ENCODE results near the gene AQP1. TPM values are rescaled to one million over a fixed set of nuclear protein-coding genes. Genes with fewer than 3 reads are reported as not detected.
A peak's percentile ranks its signal among the peaks of the same experiment; 100 is the strongest.

The AQP1 gene
- total RNA-seq, 2 experiments from 2014 or later, result 0.15 TPM; not detected in 1

DNA sequence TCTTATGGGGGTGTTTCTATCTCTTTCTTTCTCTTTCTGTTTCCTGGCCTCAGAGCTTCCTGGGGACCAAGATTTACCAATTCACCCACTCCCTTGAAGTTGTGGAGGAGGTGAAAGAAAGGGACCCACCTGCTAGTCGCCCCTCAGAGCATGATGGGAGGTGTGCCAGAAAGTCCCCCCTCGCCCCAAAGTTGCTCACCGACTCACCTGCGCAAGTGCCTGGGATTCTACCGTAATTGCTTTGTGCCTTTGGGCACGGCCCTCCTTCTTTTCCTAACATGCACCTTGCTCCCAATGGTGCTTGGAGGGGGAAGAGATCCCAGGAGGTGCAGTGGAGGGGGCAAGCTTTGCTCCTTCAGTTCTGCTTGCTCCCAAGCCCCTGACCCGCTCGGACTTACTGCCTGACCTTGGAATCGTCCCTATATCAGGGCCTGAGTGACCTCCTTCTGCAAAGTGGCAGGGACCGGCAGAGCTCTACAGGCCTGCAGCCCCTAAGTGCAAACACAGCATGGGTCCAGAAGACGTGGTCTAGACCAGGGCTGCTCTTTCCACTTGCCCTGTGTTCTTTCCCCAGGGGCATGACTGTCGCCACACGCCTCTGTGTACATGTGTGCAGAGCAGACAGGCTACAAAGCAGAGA lies 12.2 kb downstream of the AQP1 start:
- Mint-ChIP-seq H3K27ac (no peak overlapping the region), H3K9me3 (ENCODE audit: low read depth) (no peaks in the 10 kb centered on the region), H3K36me3 (no peaks in the 10 kb centered on the region), H3K4me1 (no peaks in the 10 kb centered on the region), H3K27me3 (no peaks in the 10 kb centered on the region), H3K4me3 (no peak overlapping the region)
- ATAC-seq, result no peak
- DNase-seq, result peak; percentile 33
- CTCF ChIA-PET, result interaction anchor here (1.2 to 1.6 kb wide), 4 partner anchors 13 to 199 kb away, joined by 3 to 7 read pairs (median 4); no protein-coding TSS in a partner anchor

DNA sequence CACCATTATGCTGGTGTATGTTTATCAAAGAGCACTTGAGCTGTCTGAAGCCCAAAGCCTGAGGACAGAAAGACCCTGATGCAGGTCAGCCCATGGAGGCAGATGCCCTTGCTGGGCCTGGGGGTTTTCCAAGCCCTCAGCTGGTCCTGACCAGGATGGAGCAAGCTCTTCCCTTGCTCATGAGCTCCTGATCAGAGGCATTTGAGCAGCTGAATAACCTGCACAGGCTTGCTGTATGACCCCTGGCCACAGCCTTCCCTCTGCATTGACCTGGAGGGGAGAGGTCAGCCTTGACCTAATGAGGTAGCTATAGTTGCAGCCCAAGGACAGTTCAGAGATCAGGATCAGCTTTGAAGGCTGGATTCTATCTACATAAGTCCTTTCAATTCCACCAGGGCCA lies 13.0 kb downstream of the AQP1 start:
- H3K4me3 Mint-ChIP-seq, result no peak overlapping the region
- no peaks in the 10 kb centered on the region for H3K4me1 Mint-ChIP-seq
- peak; percentile 33 for DNase-seq
- H3K27ac Mint-ChIP-seq, result no peak overlapping the region
- no peaks in the 10 kb centered on the region for H3K36me3 Mint-ChIP-seq
- CTCF ChIA-PET, result interaction anchor here (1.2 to 1.6 kb wide), 3 partner anchors 12 to 198 kb away, joined by 3 to 7 read pairs (median 4); no protein-coding TSS in a partner anchor
- no peaks in the 10 kb centered on the region for H3K9me3 Mint-ChIP-seq (ENCODE audit: low read depth)
- no peak for ATAC-seq
- H3K27me3 Mint-ChIP-seq, result no peaks in the 10 kb centered on the region

DNA sequence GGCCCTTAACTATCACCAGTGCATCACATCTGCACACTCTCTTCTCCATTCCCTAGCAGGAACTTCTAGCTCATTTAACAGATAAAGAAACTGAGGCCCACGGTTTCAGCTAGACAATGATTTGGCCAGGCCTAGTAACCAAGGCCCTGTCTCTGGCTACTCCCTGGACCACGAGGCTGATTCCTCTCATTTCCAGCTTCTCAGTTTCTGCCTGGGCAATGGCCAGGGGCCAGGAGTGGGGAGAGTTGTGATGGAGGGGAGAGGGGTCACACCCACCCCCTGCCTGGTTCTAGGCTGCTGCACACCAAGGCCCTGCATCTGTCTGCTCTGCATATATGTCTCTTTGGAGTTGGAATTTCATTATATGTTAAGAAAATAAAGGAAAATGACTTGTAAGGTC lies 13.5 kb downstream of the AQP1 start:
- H3K27me3 Mint-ChIP-seq, result no peaks in the 10 kb centered on the region
- H3K4me3 Mint-ChIP-seq, result no peak overlapping the region
- H3K27ac Mint-ChIP-seq, result no peak overlapping the region
- DNase-seq (no peak), ATAC-seq (no peak)
- no peaks in the 10 kb centered on the region for H3K36me3 Mint-ChIP-seq
- CTCF ChIA-PET, result interaction anchor here (1.2 to 1.3 kb wide), 2 partner anchors 11 to 13 kb away, joined by 3 to 7 read pairs; no protein-coding TSS in a partner anchor
- no peaks in the 10 kb centered on the region for H3K4me1 Mint-ChIP-seq
- H3K9me3 Mint-ChIP-seq (ENCODE audit: low read depth), result no peaks in the 10 kb centered on the region

DNA sequence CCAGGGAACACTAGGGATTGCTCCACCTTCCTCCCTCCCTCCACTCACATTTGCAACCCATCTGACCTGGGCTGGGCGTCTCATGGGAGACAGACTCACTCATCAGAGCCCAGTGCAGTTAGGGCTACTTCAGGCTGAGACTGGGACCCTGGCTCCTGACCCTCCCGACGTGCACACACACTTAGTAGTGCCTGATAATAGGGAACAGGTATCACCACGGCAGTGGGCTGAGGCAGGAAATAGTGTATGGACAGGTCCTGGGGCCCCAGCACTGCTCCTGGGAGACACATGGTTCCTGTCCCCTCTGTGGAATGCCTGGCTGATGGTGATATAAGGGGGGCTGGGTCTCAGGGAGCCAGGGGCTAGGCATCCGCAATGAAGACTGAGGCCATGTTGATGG lies 14.3 kb downstream of the AQP1 start:
- Mint-ChIP-seq H3K9me3 (ENCODE audit: low read depth) (no peaks in the 10 kb centered on the region), H3K27ac (no peak overlapping the region), H3K4me3 (no peak overlapping the region), H3K36me3 (no peaks in the 10 kb centered on the region), H3K4me1 (no peaks in the 10 kb centered on the region), H3K27me3 (no peaks in the 10 kb centered on the region)
- no peak for ATAC-seq
- DNase-seq, result no peak
- CTCF ChIA-PET, result no interaction called here

DNA sequence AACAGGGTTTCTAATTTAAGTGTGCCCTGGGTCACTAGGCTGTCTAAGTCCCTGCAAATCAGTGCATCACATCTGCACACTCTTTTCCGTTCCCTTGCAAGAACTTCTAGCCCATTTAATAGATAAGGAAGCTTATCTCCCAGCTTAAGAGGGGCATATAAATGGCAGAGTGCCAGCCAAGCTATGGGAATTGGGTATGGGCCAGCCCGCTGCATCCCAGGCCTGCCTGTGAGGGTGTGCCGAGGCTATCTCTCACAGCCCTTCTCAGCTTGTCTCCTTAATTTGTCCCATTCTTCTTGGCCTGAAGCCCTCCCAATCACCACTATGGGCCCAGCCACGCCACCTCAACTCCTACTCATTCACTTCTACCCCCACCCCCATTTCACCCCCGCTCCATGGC lies 14.7 kb downstream of the AQP1 start:
- H3K27ac Mint-ChIP-seq, result no peak overlapping the region
- no peaks in the 10 kb centered on the region for H3K9me3 Mint-ChIP-seq (ENCODE audit: low read depth)
- CTCF ChIA-PET, result no interaction called here

DNA sequence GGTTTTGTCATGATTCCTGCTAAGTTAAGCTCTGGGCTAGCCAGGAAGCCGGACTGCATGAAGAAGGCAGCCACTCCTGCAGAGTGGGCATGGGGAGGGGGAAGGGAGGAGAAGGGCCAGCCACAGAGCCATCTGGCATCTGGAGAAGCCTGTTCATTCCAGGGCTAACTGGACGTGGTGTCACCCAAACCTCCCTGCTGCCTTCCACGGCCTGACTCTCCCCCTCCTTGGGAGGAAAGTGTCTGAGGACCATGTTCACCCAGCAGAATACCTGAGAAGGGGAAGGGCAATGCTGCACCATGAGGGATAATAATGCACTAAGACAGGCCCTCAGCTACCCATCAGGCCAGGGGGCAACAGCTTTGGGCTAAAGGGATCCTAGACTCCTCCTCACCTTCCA lies 15.4 kb downstream of the AQP1 start:
- H3K4me3 Mint-ChIP-seq, result no peak overlapping the region
- CTCF ChIA-PET, result no interaction called here
- no peaks in the 10 kb centered on the region for H3K4me1 Mint-ChIP-seq
- no peaks in the 10 kb centered on the region for H3K36me3 Mint-ChIP-seq
- H3K27ac Mint-ChIP-seq, result no peak overlapping the region
- no peaks in the 10 kb centered on the region for H3K9me3 Mint-ChIP-seq (ENCODE audit: low read depth)
- ATAC-seq, result no peak
- H3K27me3 Mint-ChIP-seq, result no peaks in the 10 kb centered on the region
- no peak for DNase-seq

More for the DNA sequence above, 14.7 kb downstream of the AQP1 start:
- DNase-seq (no peak), ATAC-seq (no peak)
- H3K4me1 Mint-ChIP-seq, result no peaks in the 10 kb centered on the region
- H3K36me3 Mint-ChIP-seq, result no peaks in the 10 kb centered on the region
- H3K27me3 Mint-ChIP-seq, result no peaks in the 10 kb centered on the region
- H3K4me3 Mint-ChIP-seq, result no peak overlapping the region

DNA sequence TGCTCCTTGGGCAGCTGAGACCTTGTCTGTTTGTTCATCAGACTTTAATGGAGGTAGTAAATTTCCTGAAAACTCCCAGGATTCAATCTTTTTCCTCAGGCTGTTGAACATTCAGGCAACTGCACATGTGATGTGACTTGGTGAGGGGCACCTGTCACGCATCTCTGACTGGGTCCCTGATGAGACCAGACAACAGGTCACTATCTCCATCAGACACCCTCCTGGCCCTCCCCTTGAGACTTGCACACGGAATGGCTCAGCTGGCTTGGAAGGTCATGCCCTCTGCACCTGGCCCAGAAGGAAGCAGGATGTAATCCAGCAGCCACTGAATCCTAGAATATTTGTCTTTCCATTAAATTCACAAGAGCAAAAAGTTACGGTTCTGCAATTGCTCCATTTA lies 15.9 kb downstream of the AQP1 start:
- ATAC-seq (no peak), DNase-seq (no peak)
- H3K4me1 Mint-ChIP-seq, result no peaks in the 10 kb centered on the region
- no peaks in the 10 kb centered on the region for H3K9me3 Mint-ChIP-seq (ENCODE audit: low read depth)
- no peak overlapping the region for H3K27ac Mint-ChIP-seq
- no peaks in the 10 kb centered on the region for H3K36me3 Mint-ChIP-seq
- no peaks in the 10 kb centered on the region for H3K27me3 Mint-ChIP-seq
- H3K4me3 Mint-ChIP-seq, result no peak overlapping the region
- CTCF ChIA-PET, result interaction anchor here (3.0 kb wide), 1 partner anchor 11 kb away, joined by 9 read pairs; no protein-coding TSS in a partner anchor

DNA sequence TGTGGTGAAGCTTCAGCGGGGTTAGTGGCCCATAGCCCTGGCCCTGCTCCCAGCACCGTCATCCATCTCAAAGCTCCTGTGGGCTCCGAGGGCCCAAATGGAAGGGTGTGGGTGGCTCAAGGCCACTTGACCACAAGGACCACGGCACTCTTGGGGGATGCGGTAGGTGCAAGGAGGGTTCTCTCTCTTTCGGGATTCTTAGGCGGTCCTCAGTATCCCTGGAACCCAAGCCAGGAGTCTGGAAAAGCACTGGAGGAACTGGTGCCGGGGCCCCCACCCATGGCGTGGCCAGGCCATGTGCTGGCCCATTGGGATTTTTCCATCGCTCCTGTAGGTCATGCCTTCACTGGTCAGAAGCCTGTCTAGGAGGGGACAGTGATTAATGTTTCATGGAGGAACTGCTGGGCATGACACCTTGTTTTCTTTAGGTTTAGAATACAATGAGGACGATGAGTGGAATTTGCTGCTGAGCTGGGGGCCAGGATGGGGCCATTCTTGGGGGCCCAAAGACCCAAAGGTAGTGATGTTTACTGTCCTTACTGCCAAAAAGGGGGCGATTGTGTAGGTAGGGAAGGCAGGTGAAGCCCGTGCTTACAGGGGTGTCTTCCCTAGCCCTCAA lies 16.7 kb downstream of the AQP1 start:
- no peak overlapping the region for H3K4me3 Mint-ChIP-seq
- DNase-seq (peak; percentile 21), ATAC-seq (no peak)
- no peaks in the 10 kb centered on the region for H3K36me3 Mint-ChIP-seq
- H3K9me3 Mint-ChIP-seq (ENCODE audit: low read depth), result no peaks in the 10 kb centered on the region
- H3K27ac Mint-ChIP-seq, result no peak overlapping the region
- H3K27me3 Mint-ChIP-seq, result no peaks in the 10 kb centered on the region
- CTCF ChIA-PET, result interaction anchor here (3.0 kb wide), 1 partner anchor 10 kb away, joined by 9 read pairs; no protein-coding TSS in a partner anchor
- H3K4me1 Mint-ChIP-seq, result no peaks in the 10 kb centered on the region

DNA sequence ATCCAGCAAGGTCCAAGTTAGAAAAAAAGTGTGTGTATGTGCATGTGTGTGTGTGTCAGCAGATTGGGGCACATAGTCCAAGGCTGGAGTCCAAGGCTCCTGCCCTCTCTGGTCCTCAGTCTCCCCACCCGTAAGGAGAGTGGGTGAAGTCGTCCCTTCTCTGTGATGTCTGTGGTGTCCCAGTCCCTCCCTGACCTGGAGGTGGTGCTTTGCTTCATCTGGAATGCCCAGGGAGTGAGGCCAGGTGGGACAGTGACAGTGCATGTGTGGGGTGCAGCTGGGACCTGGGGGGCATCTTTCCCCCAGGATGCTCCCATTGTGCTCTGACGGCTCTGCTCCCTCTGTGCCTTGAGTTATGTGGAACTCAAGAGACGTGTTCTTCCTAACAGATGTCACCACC lies 18.0 kb downstream of the AQP1 start:
- DNase-seq, result no peak
- H3K27me3 Mint-ChIP-seq, result no peaks in the 10 kb centered on the region
- H3K36me3 Mint-ChIP-seq, result no peaks in the 10 kb centered on the region

DNA sequence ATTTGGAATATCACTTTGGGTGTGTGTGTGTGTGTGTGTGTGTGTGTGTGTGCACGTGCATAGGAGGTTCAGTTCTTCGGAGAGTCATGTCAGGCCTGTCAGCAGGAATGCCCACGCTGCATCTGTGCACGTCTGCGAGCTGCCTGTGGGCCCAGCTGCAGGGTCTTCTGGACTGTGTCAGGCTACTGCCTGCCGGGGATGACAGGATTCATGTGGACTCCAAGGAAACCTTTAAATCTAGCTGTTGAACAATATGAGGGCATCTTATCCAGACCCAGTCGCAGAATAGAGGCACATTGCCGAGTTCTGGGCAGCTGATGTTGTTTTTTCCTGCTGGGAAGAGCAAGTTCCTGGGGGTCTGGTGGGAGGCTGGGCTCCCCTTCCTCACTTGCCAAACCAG lies 19.0 kb downstream of the AQP1 start:
- no peak overlapping the region for H3K27ac Mint-ChIP-seq
- H3K4me3 Mint-ChIP-seq, result no peak overlapping the region
- CTCF ChIA-PET, result interaction anchor here (0.7 to 3.0 kb wide), 2 partner anchors 8 to 194 kb away, joined by 3 to 9 read pairs; no protein-coding TSS in a partner anchor
- H3K27me3 Mint-ChIP-seq, result no peaks in the 10 kb centered on the region
- H3K36me3 Mint-ChIP-seq, result no peaks in the 10 kb centered on the region
- DNase-seq (peak; percentile 37), ATAC-seq (no peak)
- no peaks in the 10 kb centered on the region for H3K4me1 Mint-ChIP-seq
- H3K9me3 Mint-ChIP-seq (ENCODE audit: low read depth), result no peaks in the 10 kb centered on the region

More for the DNA sequence above, 18.0 kb downstream of the AQP1 start:
- H3K27ac Mint-ChIP-seq, result no peak overlapping the region
- no peak for ATAC-seq
- no peaks in the 10 kb centered on the region for H3K9me3 Mint-ChIP-seq (ENCODE audit: low read depth)
- CTCF ChIA-PET, result interaction anchor here (0.7 to 3.0 kb wide), 2 partner anchors 9 to 195 kb away, joined by 3 to 9 read pairs; no protein-coding TSS in a partner anchor
- H3K4me3 Mint-ChIP-seq, result no peak overlapping the region
- no peaks in the 10 kb centered on the region for H3K4me1 Mint-ChIP-seq

DNA sequence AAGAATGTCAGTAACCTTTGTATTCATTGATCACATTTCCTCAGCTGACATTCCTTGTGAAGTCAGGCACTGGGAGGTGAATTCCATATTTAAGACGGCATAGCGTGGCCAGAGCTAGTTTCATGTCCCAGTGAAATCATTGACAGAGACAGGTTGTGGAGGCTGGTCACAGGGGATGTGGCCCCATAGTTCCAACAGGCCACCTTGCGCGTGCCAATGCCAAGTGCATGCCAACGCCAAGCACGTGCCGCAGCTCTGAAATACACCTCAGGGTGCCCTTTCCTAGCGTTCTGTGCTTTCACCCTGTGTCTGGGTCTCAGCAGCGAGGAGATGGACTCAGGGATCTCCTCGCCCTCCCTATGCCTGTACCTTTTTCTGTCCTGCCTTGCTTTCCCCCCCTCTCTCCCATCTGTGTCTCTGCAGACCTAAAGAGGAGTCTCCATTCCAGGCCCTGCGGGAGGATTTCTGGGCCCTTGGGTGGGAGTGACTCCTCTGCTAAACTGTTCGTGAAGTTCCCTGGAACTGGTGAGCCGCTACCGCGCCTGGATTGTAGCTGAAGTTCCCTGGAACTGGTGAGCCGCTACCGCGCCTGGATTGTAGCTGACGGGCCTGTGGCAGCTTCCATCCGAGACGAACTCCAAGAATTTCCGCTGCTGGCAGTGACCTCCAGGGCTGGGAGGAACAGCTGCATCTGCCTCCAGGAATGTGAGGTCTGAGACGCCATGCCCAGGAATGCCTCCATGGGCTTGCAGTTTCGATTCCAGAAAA lies 19.7 kb downstream of the AQP1 start:
- no peaks in the 10 kb centered on the region for H3K27me3 Mint-ChIP-seq
- no peak overlapping the region for H3K4me3 Mint-ChIP-seq
- H3K36me3 Mint-ChIP-seq, result no peaks in the 10 kb centered on the region
- no peaks in the 10 kb centered on the region for H3K4me1 Mint-ChIP-seq
- ATAC-seq, result no peak
- CTCF ChIA-PET, result no interaction called here
- H3K27ac Mint-ChIP-seq, result no peak overlapping the region
- no peaks in the 10 kb centered on the region for H3K9me3 Mint-ChIP-seq (ENCODE audit: low read depth)
- peak; percentile 38 for DNase-seq

DNA sequence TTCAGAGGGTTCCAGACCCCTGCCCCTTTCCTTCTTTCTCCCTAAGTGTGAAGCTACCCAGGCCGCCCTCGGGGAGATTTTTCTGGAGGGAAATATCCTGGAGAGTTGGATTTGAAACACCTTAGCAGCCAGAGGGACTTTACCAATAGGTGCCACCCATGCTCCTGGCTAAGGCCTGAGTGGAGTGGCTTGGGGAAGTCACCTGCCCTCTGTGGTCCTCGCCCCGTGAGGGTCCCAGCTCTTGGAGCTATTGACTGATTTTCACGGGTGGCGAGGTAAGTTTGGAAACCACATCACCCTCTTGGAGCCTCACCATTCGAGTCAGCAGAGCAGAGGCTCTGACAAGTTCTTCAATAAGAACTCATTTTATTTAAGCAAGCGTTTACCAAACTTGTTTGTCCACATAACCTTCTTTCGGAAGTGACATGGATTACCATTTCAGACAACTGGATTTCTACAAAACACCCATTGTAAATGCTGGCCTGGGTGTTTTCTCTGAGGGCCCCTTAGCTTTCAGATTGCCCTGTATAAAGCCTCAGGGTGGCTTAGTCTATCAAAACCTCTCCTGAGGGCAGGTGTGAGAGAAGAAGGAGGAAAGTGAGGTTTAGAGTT lies 20.4 kb downstream of the AQP1 start:
- ATAC-seq, result no peak
- Mint-ChIP-seq H3K4me1 (no peaks in the 10 kb centered on the region), H3K36me3 (no peaks in the 10 kb centered on the region), H3K27me3 (no peaks in the 10 kb centered on the region), H3K4me3 (no peak overlapping the region), H3K9me3 (ENCODE audit: low read depth) (no peaks in the 10 kb centered on the region), H3K27ac (no peak overlapping the region)
- no peak for DNase-seq
- CTCF ChIA-PET, result no interaction called here

DNA sequence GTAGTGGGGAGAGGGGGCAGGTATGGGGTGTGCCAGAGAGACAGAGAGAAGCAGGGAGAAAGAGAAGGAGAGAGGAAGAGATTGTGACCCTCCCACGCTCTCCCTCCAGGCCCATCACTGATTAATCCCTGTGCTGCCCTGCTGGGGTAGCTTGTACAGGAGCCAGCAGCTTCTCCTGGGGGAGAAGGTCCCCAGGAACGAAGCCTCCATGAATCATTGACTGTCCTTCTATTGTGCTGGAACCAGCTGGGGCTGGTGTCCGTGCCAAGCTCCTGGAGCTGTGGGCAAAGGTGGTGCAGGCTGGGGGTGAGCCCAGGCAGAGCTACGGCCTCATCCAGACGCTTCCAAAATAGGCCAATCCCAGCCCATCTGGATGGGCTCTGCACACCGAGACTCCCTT lies 20.9 kb downstream of the AQP1 start:
- Mint-ChIP-seq H3K4me1 (no peaks in the 10 kb centered on the region), H3K9me3 (ENCODE audit: low read depth) (no peaks in the 10 kb centered on the region), H3K36me3 (no peaks in the 10 kb centered on the region), H3K27me3 (peaks cover 3% of the 10 kb centered on the region), H3K4me3 (no peak overlapping the region), H3K27ac (no peak overlapping the region)
- DNase-seq (no peak), ATAC-seq (no peak)
- CTCF ChIA-PET, result no interaction called here
